AG10803 (cell line): ENCODE results near the gene SHPK.
A peak's percentile ranks its signal among the peaks of the same experiment; 100 is the strongest.

Experiments used
- DNase-seq: peaks from one replicate; pipeline ENCODE4 v3.0.0; 2010; ENCODE audit warnings: low read depth
- H3K4me3 ChIP-seq: 2 replicates; pipeline ENCODE4 v1.5.1; 2011; ENCODE audit warnings: mild to moderate bottlenecking, low read length, control low read depth
- TF ChIP-seq, protein P1 (sequence below): conservative IDR thresholded peaks from 2 replicates; pipeline ENCODE4 v1.5.1; 2011; ENCODE audit warnings: mild to moderate bottlenecking, low read length, control low read depth, inconsistent platforms

SHPK gene

GRCh38 chr17:3659541-3660111 lies 23.6 kb upstream of the SHPK start:
- H3K4me3 ChIP-seq: no peak overlapping the region
- peak; percentile 91 for DNase-seq

DNA sequence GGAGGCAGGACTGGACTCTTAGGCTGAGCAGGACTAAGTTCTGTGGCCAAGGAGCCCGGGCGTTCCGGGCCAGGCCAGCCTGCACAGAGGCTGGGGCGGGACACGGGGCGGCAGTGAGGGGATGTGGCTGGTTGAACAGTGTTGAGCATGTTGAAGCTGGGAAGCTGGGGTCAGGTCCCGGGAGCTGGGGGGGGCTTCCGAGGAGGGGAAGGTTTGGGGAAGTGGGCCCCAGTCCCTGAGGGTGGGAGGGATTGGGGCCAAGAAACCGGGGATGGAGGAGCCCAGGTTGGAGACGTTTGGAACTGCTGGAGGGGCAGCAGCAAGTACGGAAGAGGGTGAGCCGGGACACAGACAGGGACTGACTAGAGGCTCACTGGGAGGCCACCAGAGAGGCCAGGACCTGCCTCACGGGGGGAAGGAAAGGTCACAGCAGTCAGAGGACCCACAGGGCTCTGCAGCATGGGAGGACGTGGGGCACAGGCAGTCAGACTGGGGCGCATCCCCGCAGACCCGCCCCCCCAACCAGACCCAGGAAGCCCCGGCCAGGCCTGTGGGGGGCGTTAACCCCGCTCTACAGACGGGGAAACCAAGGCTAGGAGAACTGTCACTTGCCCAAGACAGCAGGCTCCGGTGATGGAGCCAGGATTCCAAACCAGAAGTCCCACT lies 22.9 kb upstream of the SHPK start:
- DNase-seq: no peak
- no peak overlapping the region for H3K4me3 ChIP-seq
- TF ChIP-seq, protein P1, sequence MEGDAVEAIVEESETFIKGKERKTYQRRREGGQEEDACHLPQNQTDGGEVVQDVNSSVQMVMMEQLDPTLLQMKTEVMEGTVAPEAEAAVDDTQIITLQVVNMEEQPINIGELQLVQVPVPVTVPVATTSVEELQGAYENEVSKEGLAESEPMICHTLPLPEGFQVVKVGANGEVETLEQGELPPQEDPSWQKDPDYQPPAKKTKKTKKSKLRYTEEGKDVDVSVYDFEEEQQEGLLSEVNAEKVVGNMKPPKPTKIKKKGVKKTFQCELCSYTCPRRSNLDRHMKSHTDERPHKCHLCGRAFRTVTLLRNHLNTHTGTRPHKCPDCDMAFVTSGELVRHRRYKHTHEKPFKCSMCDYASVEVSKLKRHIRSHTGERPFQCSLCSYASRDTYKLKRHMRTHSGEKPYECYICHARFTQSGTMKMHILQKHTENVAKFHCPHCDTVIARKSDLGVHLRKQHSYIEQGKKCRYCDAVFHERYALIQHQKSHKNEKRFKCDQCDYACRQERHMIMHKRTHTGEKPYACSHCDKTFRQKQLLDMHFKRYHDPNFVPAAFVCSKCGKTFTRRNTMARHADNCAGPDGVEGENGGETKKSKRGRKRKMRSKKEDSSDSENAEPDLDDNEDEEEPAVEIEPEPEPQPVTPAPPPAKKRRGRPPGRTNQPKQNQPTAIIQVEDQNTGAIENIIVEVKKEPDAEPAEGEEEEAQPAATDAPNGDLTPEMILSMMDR: no peak

More at GRCh38 chr17:3659541-3660111, 23.6 kb upstream of the SHPK start:
- TF ChIP-seq, protein P1: peak; percentile 37

DNA sequence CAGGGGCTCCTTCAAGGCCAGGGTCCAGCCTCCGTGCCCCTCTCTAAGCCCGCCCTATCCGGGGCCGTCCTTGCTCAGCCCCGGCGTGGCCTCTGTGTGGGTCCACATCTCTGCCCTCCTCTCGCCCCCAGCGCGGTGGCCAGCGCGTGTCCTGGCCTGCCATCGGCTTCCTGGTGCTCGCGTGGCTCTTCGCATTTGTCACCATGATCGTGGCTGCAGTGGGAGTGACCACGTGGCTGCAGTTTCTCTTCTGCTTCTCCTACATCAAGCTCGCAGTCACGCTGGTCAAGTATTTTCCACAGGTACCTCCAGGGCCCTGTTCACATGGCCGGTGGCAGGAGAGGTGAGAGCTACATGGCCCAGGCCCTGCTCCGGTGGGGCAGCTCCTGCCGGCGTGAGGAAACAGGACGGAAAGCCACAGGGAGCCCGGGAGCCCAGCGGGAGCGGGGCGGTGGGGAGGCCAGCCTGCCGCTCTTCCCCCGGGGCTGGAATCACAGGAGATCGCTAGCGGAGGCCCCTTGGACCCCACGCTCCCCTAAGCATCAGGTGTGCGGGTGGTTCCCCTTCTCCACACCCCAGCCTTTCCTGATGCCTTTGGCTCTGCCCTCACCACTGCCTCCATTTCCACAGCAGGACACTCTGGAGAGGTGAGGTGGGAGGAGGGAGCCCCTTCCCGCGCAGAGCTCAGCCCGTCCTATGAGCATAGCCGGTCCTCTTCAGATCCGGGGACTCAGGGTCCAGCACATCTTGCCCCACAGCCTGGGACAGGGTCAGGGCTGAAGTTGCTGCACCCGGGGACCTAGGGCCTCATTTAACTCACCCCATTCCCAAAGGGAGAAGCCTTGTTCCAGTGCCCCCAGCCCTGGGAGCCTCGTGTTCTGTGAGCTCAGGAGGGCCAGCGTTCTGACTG lies 22.1 kb upstream of the SHPK start:
- no peak overlapping the region for H3K4me3 ChIP-seq
- DNase-seq: no peak
- TF ChIP-seq, protein P1: no peak

- H3K4me3 ChIP-seq: no peak overlapping the region
- TF ChIP-seq, protein P1: no peak
- DNase-seq: no peak
Observed at GRCh38 chr17:3657588-3657869, 21.5 kb upstream of the SHPK start.

- H3K4me3 ChIP-seq: no peak overlapping the region
- no peak for DNase-seq
- TF ChIP-seq, protein P1: no peak
Observed at GRCh38 chr17:3656755-3657587, 20.9 kb upstream of the SHPK start.

GRCh38 chr17:3656353-3656752 lies 20.3 kb upstream of the SHPK start:
- DNase-seq: no peak
- TF ChIP-seq, protein P1: no peak
- H3K4me3 ChIP-seq: no peak overlapping the region
